HG03520 (cell line): Measurements from ENCODE around the gene TOMM40L.
A peak's percentile ranks its signal among the peaks of the same experiment; 100 is the strongest.
"Not testable (repeated sequence)": the region's sequence is repeated elsewhere in the genome, so short reads cannot be mapped to it uniquely, and the experiment has no call there.

ENCODE experiments used
- ATAC-seq: cut with Tn5 transposase; IDR thresholded peaks from one replicate; pipeline ENCODE4 v1.9.1; 2021; ENCODE audit warnings: mild to moderate bottlenecking, moderate library complexity; ENCODE audit not compliant: unreplicated experiment

Gene TOMM40L

DNA sequence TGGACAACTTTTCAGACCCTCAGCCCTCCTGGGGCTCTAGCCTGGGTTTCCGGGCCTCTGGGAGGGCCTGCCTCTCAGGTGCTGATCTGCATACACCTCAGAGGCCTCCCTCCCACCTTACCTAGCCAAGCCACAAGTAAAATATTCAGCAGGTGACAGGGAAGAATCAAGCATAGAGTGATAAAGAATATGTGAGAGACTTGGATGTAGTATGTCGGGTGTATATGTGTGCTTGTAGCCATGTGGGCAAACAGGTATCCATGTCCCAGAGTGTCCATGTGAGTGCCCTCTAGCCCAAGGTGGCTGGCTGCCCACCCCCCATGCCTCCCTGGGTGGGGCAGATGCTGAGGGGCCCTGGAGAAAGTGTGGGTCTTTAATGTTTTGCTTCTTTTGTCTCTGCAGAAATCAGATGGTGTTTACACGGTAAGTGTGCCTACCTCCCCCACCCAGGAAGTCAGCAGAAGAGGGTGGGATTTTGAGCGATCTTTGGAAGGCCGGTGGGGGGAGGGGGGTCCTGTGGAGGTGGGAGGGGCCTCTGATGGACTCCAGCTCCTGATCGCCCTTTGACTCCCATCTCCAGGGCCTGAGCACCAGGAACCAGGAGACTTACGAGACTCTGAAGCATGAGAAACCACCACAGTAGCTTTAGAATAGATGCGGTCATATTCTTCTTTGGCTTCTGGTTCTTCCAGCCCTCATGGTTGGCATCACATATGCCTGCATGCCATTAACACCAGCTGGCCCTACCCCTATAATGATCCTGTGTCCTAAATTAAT lies 7.4 kb upstream of the TOMM40L start:
- ATAC-seq: no peak

- ATAC-seq: no peak
Observed at GRCh38 chr1:161219078-161219892, 6.6 kb upstream of the TOMM40L start.

GRCh38 chr1:161220002-161220401 lies 5.9 kb upstream of the TOMM40L start:
- no peak for ATAC-seq

GRCh38 chr1:161222175-161223019 lies 3.5 kb upstream of the TOMM40L start:
- no peak for ATAC-seq

DNA sequence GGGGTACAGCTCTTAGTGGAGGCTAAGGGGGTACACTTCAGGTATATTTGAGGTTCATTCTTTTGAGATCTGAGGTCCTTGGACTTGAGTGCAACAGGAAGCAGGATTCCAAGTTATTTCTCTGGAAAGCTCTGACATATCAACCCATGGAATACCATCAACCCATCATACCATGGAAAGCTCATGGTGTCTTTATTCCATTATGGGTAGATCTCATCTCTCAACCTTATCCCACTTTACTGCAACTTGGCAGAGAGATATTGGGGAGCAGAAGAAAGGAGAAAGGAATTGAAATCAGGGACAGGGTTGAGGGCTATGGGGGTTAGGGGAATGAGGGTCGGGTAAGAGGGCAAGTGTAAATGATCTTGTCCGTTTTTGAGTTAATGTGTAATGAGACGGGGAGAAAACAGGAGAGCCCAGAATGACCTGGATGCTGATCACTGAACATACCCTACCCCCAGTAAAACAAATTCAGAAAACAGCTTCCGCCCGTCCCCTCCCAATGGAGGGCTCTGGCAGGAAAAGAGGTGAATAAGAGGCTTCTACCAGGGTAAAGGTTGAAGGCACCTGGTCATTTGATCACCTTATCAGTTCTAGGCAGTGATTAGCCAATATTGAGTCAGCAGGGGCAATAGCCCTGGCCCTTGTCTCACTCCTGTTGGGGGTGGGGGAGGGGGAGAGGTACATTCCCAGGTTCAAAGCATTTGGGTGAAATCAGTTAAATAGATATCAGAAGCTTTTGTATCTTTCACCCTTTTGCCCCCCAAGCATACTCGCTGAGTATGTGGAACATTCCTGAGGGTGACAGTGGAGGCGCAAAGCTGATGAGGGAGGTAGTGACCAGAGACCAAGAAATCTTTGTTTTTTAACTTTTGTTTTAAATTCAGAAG lies 1.8 kb upstream of the TOMM40L start:
- no peak for ATAC-seq

DNA sequence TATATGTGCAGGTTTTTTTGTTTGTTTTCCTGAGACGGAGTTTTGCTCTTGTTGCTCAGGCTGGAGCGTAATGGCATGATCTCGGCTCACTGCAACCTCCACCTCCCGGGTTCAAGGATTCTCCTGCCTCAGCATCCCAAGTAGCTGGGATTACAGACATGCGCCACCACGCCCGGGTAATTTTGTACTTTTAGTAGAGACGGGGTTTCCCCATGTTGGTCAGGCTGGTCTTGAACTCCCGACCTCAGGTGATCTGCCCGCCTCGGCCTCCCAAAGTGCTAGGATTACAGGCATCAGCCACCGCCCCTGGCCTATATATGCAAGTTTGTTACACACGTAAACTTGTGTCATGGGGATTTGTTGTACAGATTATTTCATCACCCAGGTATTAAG lies 1.2 kb upstream of the TOMM40L start:
- not testable (repeated sequence) for ATAC-seq

DNA sequence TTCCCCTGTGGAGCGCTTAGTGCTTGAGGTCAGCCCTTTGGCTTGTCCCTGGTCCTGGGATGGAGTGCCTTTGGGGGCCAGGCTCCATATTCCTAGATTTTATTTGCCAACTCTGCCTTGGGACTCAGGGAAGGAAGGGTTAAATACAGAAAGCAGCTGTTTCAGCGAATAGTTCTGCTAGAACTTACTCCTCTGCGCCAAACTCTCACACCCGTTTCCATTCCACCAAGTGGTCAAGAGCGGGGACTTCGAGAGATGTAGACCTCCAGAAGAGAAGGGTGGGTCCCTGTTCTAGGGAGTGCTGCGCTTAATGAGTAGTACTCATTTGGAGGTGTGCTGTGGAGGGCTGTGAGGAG lies 704 bp upstream of the TOMM40L start:
- peak; percentile 1 for ATAC-seq

GRCh38 chr1:161226320-161226711 lies 456 bp downstream of the TOMM40L start:
- ATAC-seq: no peak

DNA sequence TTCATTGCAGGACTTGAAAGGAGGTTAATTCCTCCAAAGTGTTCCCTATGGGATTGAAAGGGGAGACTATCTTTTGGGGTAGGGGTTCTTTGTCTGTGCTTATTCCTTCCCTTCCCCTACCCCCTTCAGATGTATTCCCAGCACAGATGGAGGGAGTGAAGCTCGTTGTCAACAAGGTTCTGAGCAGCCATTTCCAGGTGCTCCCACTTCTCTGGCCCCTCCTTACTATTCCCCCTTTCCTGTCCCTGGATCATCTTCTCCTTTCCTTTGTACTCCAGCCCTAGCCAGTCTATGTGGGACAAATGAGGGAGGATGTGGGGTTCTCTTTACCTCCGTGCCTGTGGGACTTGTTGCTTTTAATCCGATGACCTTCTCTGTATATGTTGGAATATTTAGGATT lies 899 bp downstream of the TOMM40L start:
- ATAC-seq: no peak

- ATAC-seq: peak; percentile 34
Observed at GRCh38 chr1:161227196-161227871, 1.5 kb downstream of the TOMM40L start.

DNA sequence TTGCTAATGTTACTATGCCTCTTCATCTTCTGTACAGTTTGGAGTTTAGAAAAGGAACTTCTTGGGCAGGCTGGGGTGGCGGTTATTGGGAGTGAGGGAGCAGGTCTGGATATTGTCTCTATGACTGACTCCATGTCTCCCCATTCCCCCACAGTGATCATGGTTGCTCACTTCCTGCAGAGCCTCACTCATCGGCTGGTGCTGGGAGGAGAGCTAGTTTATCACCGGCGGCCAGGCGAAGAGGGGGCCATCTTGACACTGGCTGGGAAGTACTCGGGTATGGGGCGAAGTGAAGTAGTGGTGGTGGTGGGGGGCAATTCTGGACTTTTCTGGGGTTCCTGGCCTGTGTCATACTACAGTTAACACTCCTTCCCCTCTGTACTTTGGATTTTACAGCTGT lies 2.2 kb downstream of the TOMM40L start:
- no peak for ATAC-seq

- no peak for ATAC-seq
Observed at GRCh38 chr1:161229896-161230295, 4.0 kb downstream of the TOMM40L start.

DNA sequence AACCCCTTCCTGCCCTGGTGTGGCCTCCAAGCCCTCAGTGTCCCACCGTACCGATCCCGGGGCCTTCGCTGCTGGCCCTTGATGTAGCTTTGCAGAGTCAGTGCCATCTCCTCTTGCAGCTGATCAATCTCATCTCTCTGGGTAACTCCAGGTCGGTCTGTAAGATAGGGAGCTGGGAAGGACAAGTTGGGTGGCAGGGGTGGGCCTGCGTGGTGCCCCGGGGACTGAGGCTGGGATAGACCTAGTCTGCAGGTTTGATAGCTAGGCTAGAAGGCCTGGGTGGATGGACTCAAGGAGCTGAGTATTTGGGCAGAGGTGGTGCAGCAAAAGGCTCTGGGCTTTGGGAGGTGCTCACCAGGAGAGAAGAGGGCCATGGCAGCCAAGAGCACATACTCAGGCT lies 4.9 kb downstream of the TOMM40L start:
- no peak for ATAC-seq

DNA sequence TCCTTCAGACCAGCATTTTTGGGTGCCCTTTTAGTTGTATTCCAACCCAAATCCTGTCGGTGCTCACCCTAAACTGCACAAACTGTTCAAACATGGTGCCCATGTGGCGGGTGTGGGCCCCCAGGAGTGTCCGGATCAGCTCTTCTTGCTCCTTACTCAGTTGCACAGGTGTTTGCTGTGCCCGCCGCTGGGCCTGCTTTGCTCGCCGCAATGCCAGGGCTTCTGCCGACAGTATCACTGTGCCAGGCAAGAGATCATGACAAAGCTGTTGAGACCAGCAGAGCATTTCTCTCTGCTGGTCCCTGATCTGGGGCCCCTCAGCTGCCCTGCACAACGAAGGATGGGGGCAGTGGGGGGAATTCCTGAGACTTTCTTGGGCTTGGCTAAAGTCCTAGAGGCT lies 7.2 kb downstream of the TOMM40L start:
- no peak for ATAC-seq

DNA sequence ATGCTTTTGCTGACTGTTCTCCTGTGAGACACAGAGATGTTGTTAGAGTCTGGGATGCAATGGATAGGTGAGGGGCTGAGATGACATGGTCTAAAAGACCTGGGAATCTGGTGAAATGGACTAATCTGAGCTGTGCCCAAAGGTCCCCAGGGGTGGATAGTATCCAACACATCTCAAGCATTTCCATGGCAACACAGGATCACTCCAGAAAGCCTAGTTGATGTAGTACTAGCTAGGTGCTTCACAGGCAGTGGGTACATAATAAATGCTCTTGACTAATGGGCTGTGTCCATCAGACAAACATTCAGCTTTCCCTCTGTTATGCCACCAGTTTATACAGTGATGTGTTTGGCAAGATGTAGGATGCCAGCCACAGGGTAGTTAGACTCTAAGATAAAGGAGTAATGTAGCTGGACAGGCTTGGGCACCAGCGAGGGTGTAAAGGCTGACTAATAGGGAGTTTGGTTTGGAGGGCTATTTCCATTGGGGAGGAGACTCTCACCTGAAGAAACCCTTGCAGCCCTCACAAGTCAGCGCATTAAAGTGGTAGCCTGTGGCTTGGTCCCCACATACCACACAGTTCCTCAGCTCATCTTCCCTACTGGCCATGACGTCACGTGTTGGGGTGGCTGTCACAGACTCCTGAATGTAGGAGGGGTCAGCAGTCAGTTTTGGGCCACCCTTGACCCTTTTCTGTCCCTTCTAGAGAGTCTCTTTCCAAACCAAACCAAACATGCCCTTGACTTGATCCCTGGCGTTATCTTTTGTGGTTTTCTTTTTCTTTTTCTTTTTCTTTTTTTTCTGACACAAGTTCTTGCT lies 10.3 kb downstream of the TOMM40L start:
- ATAC-seq: no peak

DNA sequence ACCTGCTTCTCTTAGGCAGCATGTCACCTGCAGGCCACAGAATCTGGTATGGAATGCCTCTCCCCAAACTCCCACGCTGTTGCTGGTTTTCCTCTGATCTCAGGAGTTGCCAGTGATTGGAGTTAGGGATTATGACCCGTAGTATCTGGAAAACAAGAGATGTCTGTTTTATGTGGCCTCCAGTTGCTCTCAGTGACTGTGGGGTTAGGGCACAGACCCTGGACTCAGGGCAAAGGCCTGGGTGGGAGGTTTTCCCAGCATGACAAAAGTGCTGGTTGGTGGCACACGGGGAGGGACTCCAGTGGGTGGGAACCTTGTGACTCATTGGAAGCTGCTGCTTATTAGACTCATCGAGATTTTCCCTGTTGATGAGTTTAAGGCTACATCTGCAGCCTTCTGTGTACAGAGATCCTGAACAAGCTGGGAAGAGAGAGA lies 12.2 kb downstream of the TOMM40L start, which contains the start of gene NR1I3:
NR1I3 (minus strand) TSS at position 165 of the 435 bp plus-strand sequence. CDS start 1,638 bp downstream, outside the sequence.
- no peak for ATAC-seq

- no peak for ATAC-seq
Observed at GRCh38 chr1:161241682-161242081, 15.8 kb downstream of the TOMM40L start.

DNA sequence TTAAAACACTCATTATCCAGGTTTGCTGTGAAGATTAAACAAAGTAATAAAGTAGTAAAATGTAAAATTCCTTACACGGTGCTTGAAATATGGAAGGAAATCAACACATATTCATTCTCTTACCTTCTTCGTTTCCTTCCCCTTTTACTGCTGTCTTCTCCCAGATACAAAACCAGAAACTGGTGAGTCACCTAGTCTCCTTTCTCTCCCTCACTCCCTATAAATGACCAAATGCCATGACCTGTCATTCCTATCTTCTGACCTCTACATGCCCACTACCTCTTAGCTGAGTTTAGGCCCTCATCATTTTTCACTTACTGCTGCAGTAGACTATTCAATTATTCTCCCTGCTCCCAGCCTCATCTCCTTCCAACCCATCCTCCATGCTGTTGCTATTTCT lies 16.5 kb downstream of the TOMM40L start:
- no peak for ATAC-seq

DNA sequence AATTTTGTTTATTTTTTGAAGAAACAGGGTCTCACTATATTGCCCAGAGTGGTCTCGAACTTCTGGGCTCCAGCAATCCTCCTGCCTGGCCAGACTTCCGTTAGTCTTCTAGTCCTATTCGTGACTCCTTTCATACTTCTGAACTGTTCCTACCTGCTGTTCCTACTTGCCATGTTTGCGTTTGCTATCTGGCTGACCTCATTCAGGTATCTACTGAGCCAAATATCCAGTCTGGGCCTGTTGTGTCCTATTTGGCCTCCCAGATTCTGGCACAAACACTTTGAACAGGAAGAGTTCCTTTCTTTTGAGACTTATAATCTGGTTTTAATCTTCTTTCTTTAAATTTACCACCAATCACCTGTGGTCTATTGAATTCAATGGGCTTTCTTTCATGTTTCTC lies 19.0 kb downstream of the TOMM40L start:
- no peak for ATAC-seq
